CD4-positive, alpha-beta T cell treated with Interferon alpha-2 for 1 hour (primary cell): ENCODE data around the gene LAMC1.
"Not testable (repeated sequence)": the region's sequence is repeated elsewhere in the genome, so short reads cannot be mapped to it uniquely, and the experiment has no call there.

Source experiments
- DNase-seq, 2 donors: peaks; one replicate each; pipeline ENCODE4 v3.0.0-alpha.2; 2020 to 2022

Gene LAMC1

DNA sequence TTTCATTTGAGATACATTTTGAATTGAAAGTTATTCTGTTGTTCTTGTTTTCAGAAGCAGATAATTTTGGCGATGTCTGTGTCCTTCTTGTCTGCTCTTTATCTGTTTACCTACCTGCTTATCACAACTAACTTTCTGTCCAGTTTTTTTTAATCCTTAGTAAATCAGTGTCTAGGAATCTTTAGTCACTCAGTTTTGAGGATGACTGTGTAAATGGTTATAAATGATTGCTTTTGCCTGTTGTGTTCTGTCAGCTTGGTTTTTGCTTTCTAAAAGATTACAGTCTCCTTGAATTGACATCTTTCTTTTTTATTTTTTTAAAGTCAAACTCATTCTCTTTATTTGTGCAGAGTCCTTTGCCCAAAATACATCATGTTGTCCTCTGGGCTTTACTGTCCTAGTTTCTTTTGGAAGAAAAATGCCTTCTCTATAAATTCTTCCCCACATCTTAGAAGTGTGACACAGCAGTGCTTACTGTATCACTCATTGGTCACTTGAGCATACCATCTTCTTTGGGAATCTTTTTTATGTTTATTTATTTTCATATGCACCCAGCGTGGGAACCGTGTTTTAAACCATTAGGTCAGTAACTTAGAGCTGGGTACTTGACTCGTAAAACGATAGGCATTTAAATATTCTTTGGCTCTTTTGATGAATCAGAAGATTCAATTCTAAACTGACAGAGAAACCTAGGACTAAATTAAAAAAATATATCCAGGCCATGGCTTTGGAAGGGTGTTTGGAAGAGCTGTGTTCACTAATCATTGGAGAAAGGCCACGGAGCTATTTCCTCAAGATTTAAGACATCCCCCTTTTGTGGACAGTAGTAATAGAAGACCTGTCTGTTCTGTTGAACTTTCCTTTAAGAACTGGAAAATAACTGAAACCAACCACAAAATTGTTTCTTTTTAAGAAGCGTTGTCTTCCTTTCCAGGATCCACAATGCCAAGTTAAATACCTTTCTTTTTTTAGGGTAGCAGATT lies 20.9 kb downstream of the LAMC1 start:
- no peak for DNase-seq

DNA sequence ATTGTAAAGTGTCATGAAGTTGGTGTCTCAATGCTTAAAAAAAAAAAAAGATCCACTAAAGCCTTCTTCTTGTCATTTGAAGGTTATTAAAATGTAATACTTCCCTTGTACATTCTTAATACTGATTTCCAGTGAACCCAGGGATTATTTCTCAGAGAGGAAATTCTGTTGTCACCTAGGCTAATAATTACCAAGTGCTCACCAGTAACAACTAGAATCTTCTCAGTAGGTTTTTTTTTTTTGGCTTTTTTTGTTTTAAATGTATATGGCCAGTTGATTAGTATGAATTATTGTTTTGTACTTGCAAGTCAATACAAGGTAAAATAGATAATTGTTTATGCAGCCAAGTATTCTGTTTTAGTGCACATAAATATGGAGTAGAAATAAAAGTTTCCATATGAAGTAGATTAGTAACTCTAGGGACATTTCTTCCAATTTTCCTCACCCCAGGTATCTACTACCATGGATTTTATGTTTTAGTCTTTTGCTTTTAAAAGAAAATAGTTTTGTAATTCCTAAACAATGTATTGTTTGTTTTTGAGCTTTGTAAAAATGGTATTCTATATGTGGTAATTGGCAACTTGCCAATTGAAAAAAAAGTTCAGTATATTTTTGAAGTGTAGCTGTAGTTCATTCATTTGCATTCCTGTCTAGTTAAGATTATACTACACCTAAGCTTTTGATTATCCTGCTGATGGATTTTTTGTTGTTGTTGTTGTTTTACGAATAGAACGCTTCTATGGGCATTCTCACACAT lies 21.9 kb downstream of the LAMC1 start:
- DNase-seq = no peak

DNA sequence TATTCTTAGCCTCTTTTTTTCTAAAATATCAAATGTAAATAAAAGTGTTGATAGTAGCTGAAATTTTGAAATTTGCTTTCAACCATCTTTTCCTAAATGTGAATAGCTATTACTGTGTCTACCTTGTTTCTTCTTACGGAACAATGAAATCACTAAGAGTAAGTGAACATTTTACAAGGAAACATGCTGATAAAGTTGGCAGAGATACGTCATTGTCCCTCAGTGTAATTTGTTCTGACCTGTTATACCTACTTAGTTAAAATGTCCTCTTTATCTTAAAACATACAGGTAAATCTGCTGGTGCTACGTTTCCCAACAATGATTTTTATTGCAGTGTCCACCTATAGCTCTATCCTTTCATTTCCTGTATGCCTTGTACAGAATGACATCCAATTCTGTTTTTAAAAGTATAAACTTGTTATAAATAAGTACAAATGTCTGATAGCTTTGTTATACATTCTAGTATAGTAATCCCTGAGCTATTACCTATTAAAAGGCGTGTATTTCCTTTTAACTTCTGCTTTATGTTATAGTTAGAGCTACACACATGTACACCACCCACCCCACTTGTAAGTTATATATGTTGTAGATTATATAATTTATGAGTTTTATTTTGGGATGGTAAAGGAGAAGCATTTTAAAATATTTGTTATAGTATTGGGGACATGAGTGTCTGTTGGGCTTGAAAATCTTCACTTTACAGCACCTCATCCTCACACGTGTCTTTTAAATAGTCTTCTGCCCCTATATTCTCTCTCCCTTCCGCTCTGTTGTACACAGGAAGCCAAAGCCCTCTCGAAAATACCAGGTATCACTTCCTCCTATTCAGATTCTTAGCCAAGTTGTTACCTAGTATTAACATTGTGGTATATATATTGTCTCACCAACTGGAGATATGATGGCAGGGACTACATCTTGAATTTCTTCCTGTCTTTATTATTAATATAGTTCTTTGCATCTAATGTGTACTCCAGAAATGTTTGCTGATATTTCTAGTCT lies 25.2 kb downstream of the LAMC1 start:
- DNase-seq = no peak

DNA sequence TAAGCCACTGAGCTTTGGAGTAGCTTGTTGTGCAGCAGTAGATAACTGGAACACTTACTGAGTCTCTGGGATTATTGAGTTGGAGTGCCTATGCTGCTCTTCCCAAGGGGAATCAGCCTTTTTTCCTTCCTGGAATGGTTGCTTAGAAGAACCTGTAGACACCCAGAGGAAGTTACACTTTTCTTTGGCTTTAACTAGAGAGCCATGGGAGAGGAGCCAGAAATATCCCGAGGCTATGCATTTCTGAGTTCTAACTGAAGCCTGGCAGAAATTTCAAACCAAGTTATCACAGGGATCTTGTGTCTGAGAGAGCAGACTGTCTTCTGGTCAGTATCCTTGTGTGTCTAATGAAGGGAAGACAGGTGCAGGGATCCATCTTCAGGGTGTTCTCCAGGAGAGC lies 28.3 kb downstream of the LAMC1 start:
- no peak for DNase-seq

DNA sequence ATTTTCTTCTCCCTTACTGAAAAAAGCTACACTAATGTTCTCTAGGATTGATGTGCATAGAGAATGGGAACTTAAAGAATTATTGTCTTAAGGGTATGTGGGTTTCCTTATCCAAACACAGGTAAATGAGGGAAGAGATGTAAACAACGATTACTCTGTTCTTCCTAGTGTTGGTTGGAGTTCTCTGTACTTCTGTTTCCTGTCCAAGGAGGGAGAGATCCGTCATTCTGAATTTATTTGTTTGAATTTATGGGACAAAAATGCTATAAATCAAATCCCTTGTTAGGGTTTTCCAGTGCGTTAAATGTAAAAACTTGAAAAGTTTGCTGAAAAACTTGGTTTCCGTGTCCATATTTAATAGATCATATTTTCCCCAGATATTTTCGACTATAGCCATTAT lies 29.6 kb downstream of the LAMC1 start:
- no peak for DNase-seq

DNA sequence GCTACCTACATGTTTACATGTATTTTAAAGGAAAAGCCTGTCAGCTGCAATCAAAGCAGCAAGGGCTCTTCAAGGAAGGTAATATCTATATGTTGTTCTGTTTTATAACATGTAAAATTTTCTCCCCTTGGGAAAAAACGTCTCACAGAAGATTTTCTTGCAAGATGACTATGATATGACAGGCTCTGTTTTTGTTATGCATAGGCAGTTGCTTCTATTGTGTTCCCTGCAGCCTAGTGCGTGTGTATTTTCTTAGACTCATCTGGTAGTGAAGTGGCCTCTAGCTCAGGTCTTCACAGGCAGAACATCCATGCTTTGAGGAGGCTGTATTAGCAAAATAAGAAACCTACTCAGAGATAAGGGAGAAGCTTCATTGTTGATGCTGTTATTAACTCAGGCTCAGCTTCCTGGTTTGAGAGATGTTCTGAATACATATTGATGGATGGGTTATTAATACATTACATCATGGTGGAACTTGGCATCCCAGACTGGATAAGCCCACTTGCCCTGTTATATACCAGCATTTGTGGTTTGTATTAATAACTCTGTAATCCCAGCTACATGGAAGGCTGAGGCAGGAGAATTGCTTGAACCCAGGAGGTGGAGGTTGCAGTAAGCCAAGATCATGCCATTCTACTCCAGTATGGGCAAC lies 35.8 kb downstream of the LAMC1 start:
- no peak for DNase-seq

DNA sequence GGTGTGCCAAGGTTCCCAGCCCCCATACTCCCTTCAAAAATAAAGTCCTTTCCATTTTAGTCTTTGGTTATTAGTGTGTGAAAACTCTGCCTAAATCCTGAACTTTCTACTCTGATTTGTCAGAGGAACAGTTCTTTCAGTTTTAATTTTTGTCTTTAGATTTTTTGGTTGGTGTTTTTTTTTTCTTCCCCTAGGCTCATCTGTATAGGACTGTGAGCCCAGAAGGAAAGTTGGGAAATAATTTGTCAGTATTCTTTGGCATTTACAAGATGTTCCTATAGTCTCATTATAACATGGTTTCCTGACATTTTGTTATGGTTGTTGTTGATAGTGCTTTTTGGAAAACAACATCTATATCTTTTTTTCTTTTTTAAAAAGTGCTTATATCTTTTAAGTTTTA lies 38.0 kb downstream of the LAMC1 start:
- DNase-seq = no peak

DNA sequence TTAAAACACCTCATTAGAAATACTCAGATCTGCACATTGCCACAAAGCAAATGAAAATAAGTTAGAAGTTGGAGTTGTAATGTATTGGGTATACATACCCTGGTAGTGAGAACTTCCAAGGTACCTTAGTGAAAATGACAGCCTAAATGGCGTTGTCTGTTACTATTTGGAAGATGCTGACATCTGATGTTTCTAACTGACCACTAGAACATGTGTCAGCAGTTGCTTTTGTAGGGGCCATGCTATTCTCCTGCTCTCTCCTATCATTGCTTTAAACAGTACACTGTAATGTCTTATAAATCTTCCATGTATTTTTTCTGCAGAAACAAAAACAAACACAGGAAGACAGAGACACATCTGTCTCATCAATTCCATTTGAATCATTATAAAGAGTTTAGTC lies 40.1 kb downstream of the LAMC1 start:
- no peak for DNase-seq

DNA sequence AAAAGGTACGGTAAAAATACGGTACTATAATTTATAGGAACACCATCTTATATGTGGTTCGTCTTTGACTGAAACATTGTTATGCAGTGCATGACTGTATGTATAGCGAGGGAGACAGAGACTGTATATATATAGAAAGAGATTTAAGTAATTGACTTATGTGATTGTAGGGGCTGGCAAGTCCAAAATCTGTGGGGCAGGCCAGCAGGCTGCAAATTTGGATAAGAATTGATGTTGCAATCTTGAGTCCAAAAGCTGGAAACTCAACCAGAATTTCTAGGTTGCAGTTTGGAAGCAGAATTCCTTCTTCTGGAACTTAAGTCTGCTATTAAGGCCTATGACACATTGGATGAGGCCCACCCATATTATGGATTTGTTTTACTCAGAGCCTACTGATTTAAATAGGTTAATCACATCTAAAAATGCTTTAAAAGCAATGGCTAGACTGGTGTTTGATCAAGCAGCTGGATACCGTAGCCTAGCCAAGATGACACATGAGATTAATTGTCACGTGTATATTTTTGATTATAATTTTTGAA lies 42.0 kb downstream of the LAMC1 start:
- DNase-seq = no peak

DNA sequence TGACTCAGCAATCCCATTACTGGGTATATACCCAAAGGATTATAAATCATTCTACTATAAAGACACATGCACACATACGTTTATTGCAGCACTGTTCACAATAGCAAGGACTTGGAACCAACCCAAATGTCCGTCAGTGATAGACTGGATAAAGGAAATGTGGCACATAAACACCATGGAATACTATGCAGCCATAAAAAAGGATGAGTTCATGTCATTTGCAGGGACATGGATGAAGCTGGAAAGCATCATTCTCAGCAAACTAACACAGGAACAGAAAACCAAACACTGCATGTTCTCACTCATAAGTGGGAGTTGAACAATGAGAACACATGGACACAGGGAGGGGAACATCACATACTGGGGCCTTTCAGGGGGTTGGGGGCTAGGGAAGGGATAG lies 43.2 kb downstream of the LAMC1 start:
- DNase-seq = not testable (repeated sequence)

DNA sequence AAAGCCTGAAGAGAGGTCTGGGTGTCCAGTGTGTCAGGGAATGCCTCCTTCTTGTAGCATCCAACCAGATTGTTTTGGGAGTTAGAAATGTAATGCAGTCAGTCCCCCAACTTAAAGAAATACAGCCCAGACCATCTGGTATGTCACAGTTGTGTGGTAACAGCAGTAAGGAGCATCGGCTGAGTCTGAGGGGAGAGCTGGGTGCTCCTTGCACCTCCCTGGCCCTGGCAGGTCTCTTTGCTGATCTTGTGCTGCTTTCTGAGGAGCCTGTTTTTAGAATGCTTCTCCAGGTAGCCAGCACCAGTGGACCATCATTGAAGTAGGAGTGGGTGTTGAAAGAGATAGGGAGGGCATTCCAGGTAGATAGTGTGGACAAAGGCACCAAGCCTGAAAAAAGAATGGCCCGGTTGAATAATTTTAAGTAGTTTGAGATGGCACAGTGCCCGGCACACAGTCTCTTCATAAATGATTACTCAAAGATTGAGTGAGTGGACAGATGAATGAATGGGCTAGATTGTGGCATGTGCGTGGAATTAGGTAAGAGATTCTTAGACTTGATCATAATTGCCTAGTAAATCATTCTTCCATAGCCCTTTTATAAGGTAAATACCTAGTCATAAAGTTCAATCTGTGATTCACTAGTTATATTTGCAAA lies 46.5 kb downstream of the LAMC1 start:
- no peak for DNase-seq

DNA sequence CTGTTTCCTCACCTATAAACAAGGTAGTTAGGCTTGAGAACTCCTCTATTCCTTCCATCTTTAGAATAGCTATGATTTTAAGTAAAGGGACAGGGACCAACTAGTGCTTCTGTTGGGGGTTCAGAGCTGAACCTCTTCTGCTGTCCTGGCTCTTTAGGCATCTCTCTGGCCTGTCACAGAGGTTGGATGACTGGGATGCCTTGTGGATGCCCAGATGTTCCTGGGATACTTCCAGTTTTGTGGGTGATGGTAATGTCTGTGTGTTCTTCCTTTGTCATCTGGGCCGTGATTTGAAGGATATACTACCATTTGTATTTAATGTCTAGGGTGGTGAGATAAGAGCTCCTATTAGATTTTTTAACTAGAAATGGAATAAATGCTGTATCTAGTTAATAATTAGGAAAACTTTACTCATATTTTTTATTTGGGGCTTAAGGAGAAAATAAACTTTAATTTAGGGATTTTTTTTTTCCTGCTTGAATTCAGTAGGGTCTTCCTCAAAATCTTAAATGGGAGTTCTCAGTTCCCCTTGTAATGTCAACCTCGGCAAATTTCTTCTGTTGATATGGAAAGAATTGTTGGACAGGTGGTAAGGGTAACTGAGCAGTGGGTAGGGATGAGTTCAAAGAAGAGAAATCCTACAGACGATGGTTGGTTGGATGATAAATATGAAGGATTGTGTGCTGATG lies 47.2 kb downstream of the LAMC1 start:
- DNase-seq = no peak

DNA sequence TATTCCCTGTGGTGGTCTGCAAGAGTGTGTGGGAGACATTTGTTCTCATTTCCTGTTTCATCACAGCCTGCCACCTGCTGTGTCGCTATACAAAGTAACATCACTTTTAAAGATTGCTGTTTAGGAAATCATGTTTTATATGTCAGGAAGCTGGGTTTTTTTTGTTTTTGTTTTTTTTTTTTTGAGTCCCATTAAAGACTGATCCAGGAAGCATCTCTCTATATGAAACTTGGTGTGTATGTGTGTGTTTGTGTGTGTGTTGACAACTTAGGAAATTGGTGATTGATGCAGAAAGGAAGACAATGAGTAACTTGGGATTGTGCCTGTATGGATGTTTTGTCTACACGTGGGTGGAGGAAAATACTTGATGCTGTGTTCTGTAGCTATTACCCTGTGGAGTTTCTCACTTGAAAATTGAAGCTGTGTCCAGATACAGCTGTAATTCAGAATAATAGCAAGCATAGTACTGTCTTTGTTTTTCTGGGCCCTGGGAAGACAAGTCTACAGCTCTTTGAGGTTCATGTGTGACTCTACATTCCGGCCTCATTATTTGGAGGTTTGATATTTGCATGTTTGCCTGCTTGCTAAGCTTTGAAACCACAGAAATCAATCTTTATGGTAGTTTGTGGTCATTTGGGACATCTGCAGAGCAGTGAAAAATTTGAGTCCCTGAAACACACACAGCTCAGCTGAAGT lies 47.9 kb downstream of the LAMC1 start:
- DNase-seq = no peak

DNA sequence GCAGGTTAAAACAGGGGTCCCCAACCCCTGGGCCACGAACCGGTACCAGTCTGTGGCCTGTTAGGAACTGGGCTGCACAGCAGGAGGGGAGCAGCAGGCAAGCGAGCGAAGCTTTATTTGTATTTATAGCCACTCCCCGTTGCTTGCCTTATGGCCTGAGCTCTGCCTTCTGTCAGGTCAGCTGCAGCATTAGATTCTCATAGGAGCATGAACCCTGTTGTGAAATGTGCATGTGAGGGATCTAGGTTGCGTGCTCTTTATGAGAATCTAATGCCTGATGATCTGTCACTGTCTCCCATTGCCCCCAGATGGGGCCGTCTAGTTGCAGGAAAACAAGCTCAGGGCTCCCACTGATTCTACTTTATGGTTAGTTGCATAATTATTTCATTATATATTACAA lies 49.4 kb downstream of the LAMC1 start:
- not testable (repeated sequence) for DNase-seq

DNA sequence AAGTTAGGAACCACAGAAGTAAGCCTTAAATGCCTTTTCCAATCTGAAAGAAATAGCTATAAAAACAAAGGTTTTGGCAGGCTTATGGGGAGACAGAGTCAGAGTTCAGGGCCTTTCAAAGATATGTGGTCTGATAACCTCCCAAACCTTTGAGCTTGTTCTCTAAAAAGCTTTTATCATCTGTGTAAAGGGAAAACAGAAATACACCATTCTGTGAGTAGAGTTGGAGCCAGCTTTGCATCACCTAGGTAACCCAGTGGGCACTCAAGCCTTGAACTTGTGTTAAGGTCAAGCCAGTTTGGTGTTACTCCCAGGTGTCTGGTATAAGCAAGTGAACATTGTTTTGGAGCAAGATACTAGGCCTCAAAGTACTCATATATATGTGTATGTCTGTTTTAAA lies 50.1 kb downstream of the LAMC1 start:
- no peak for DNase-seq

DNA sequence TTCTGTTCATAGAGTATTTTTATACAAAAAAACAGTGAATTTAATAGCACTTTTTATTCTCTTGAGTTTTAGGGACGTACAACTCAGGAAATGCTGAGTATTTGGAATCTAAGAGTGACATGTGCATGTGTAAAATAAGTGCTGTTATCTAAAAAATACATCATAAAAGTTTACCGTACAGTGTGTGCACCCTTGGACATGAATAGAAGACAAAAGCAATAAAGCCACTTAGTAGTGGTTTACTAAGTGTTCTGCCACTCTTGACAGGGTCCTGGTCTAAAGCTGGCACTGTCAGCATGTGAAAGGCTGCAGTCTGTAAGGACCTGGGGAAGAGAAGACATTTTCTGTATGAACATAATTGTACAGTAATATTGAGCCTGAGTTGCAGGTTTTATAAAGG lies 51.0 kb downstream of the LAMC1 start:
- DNase-seq = no peak

DNA sequence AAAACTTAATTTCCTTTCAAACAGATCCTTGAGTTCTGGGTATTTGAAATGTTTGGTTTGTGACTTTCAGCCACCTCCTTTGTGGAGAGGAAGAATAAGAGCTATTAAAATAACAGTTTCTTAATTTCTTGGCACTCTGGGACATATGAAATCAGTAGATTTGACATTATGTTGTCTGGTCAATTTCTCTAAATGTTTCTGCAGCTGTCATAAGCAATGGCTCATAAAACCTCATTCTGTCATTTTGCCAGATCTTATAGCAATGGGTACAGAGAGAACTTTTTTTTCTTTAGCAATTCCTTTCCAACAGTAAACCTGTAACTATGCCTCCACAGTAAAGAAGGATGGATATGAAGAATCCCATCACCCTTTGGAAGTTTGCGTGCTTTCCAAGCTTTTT lies 52.6 kb downstream of the LAMC1 start:
- no peak for DNase-seq

DNA sequence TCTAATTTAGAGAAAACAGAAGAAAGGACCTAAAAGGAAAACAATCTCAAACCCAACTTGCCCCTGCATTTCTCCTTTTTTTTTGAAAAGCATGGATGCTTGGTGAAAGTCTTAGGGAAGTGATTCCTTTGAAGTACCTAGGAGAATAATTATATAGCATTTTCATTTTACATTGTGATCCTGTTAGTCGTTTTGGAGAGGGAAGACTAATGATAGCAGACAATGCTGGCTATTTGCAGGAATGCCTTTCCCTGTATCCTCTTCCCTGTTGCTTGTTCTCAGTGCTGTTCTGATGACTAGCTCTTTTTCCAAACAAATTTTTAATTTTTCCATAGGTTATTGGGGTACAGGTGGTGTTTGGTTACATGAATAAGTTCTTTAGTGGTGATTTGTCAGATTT lies 53.9 kb downstream of the LAMC1 start:
- no peak for DNase-seq

DNA sequence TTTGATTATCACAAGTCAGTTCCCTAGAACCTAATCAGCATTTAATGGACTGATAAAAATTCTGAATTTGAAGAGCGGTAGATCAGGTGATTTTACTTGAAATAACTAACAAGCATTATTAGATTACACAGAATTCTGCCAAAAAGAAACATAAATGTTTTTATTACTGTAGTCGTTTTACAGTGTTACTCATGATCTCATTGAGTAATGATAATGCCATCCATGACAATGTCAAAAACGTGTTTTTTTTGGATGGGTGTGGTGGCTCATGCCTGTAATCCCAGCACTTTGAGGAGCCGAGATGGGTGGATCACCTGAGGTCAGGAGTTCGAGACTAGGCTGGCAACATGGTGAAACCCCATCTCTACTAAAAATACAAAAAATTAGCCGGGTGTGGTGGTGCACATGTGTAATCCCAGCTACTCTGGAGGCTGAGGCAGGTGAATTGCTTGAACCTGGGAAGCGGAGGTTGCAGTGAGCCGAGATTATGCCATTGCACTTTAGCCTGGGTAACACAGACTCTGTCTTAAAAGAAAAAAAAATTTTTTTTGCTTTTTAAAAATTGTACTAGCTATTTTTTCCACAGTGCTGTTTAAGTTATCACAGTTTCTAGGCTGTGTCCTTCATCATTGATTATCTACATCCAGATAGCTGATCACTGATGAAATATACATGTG lies 56.6 kb downstream of the LAMC1 start:
- no peak for DNase-seq

DNA sequence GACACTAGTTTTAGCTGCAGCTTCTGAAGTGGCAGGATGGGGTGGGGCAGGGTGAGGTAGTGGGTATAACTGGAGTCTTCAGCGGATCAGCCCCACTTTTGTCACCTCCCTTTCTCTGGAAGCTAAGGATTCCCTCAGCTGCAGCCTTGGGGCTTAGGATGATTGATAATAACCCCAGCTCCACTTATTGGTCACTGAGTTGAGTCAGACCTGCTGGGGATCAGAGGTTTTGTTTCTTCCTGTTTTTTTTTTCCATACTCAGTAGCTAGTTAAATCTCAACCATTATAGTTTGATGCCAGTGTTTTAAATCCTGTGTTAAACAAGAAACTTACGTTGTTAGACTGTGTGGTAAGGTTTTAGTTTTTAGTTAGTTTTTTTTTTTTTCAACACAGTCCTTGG lies 57.2 kb downstream of the LAMC1 start:
- no peak for DNase-seq
